ENCODE data around the gene SPINT1. TPM values are rescaled to one million over a fixed set of nuclear protein-coding genes. Genes with fewer than 3 reads are reported as not detected.

SPINT1 gene
- total RNA-seq, result 0.97 and 1.2 TPM in 2 replicates

DNA sequence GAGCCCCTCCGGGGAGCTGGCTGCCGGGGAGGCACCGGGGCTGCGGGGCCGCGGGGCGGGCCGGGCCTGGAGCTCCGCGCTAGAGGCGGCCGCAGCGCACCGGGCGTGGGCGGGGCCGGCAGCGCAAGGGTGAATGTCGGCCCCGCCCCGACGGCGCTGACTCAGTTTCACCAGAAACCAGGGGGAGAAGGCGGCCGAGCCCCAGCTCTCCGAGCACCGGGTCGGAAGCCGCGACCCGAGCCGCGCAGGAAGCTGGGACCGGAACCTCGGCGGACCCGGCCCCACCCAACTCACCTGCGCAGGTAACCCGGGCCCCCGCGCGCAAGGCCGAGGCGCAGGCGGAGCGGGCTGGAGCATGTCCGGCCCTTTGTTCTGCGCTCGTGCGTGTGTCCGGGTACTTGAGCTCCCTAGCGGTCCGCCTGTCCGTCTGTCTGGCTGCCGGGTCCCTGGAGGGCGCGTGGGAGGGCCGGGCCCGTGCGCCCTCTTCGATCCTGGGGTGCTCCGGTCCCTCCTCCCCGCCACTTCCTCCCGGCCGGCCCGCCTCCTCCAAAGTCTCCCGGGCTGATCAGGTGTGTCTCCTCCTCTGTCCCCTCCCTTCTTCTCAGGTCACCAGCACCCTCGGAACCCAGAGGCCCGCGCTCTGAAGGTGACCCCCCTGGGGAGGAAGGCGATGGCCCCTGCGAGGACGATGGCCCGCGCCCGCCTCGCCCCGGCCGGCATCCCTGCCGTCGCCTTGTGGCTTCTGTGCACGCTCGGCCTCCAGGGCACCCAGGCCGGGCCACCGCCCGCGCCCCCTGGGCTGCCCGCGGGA lies at the start of gene SPINT1:
Gene SPINT1, plus strand, starts transcription at position 164 of the 811 bp plus-strand sequence. Its CDS starts 507 bp downstream, at position 671.

DNA sequence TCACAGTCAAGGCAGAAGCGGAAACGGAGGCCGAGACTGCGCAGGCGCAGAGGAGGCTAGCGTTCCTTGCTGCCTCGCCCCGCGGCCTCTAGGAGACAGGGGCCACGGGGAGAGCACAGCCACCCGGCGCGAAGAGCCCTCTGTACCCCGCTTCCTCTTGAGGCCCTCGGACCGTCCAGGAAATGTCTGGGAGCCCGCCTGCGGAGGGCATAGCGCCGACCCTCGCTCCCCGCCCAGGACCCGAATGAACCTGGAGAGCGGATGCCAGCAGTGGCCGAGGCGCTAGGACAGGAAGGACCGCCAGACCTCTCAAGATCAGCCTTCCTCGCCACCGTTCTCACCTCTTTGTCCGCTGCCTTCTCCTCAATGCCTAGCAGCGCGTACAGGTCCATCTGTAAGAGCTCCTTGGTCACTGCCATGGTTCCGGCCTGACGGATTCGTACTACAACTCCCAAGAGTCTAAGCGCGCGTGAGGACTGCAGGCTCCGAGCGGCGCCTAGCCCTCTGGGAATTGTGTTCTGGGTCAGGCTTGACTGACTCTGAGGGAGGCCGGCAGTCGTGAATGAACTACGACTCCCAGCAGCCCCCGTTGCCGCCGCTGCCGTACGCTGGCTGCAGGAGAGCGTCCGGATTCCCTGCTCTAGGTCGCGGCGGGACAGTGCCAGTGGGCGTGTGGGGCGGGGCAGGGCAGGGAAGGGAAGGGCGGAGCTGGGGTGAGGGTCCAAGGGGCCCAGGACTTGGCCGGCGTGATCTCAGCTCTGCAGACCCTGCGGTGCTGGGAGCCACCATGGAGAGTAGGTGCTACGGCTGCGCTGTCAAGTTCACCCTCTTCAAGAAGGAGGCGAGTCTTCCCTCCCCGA lies 36.6 kb upstream of the SPINT1 start, which contains the start of the genes DNAJC17 and ZFYVE19:
Gene DNAJC17, minus strand, starts transcription at position 446 of the 860 bp plus-strand sequence. Its CDS starts 27 bp downstream, at position 419.
Gene ZFYVE19, plus strand, starts transcription at position 62 of the 860 bp plus-strand sequence. Its CDS starts 501 bp downstream, at position 563.

DNA sequence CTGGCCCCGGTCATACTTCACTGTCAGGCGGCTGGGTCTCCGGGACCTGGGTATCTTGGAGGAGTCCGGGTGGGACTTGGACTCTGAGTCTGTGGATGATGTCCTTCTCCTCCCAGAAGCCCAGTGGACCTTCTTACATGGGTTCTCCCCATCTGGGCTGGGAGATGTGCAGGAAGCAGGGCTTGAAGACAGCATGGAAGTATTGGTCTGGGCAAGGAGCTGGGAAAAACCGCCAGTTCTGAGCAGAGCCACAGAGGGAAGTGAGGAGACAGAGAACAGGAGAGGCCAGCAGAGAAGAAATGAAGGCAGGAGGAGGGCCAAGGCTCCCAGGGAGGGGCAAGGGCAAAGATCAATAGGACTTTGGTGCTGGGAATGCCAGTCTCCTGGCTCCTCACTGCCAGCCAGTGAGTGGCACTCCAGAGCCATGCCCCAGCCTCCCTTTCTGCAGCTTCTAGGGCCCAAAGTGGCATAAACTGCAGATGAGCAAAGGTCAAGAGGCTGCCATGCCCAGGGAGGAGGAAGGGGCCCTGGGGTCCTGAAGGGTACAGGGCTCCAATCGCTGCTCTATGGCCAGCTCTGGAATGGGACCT lies 15.3 kb upstream of the SPINT1 start, which contains the start of gene PPP1R14D:
Gene PPP1R14D, minus strand, starts transcription at position 262 of the 590 bp plus-strand sequence. Its CDS starts 67 bp downstream, at position 195.

GRCh38 chr15:40873694-40874561 lies 30.1 kb downstream of the SPINT1 start, which contains the start of gene RHOV:
Gene RHOV, minus strand, starts transcription at chr15:40874234. Its CDS starts 95 bp downstream, at chr15:40874139.

DNA sequence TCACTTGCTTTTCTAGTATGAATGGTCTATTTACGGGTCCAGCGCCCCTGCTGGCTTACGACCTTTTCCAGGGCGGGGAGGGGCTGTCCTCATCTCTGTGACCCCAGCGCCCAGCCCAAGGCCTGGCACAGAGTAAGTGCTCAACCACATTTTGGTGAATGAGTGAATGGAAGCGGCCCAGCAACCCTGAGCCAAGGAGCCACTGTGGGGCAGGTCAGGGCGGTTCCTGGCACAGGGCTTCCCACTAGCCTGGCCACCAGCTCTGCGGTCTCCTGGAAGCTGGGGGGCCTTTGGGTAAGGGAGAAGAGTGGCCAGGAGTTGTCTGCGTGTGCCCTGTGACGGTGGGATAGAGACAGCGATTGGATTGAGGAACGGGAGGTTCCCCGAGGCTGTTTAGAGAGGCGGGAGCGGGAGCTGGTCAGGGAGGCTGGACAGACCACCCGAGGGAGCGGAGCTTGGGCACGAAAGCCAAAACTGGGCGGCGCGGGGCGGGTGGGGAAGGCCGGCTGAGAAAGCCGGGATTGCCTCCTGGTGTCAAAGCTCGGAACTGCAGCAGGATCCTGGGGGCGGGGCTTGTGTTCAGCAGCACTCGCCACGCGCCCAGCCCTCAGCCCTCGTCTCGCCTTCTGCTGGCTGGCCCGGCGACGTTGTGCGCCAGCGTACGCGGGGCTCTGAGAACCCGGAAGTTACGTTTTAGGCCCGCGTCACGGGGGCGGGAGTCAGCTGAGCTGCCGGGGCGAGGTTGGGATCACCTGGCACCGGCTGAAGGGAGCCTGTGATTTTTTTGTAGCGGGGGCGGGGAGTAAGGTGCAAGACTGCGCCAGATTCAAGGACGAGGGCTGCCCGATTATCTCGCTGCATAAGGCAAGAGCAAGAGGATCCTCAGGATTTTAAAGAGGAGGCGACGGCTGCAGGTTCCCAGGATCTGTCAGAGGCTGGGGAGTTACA lies 50.2 kb downstream of the SPINT1 start, which contains the start of gene VPS18:
Gene VPS18, plus strand, starts transcription at position 718 of the 948 bp plus-strand sequence. CDS start 319 bp downstream, outside the sequence.

Other genes with a start within 250 kb of the SPINT1 start
- gene KNL1, start 249.8 kb upstream of the SPINT1 start, total RNA-seq, result 18.5 and 24.8 TPM in 2 replicates
- 5.8 and 9.6 TPM in 2 replicates for gene RAD51, start 148.9 kb upstream of the SPINT1 start, total RNA-seq
- gene RMDN3, start 88.8 kb upstream of the SPINT1 start, total RNA-seq, result 20.8 and 43.0 TPM in 2 replicates
- 6.8 and 11.2 TPM in 2 replicates for gene GCHFR, start 80.0 kb upstream of the SPINT1 start, total RNA-seq
- under 0.01 and 0.46 TPM in 2 replicates for gene C15orf62, start 74.1 kb upstream of the SPINT1 start, total RNA-seq
- 21.4 and 36.9 TPM in 2 replicates for gene ZFYVE19, start 37.0 kb upstream of the SPINT1 start, total RNA-seq
- 19.8 and 56.7 TPM in 2 replicates for gene DNAJC17, start 36.6 kb upstream of the SPINT1 start, total RNA-seq
- not detected in 2 replicates for gene PPP1R14D, start 15.3 kb upstream of the SPINT1 start, total RNA-seq
- under 0.01 and 0.15 TPM in 2 replicates for gene RHOV, start 30.2 kb downstream of the SPINT1 start, total RNA-seq
- 44.5 and 46.0 TPM in 2 replicates for gene VPS18, start 50.4 kb downstream of the SPINT1 start, total RNA-seq
- 88.8 and 218 TPM in 2 replicates for gene DLL4, start 85.3 kb downstream of the SPINT1 start, total RNA-seq
- 8.1 and 15.2 TPM in 2 replicates for gene CHAC1, start 109.4 kb downstream of the SPINT1 start, total RNA-seq

All from epithelial cell of umbilical artery (primary cell).